Keratinocyte (primary cell): Measurements from ENCODE around the gene ROR2. TPM values are rescaled to one million over a fixed set of nuclear protein-coding genes. Genes with fewer than 3 reads are reported as not detected.

Experiments
- DNase-seq: peaks from one replicate; pipeline ENCODE4 v3.0.0-alpha.2; 2011; ENCODE audit warnings: low read depth, missing footprints, low spot score
- FAIRE-seq: peaks from 2 replicates; lab custom pipeline; 2011; peaks lifted over from hg19 to GRCh38; lab: Jason Lieb, UNC
- H2AFZ ChIP-seq: 2 replicates; pipeline ENCODE4 v1.6.0; 2012; ENCODE audit warnings: low read length, control low read depth, inconsistent platforms; ENCODE audit not compliant: control insufficient read depth
- H3K27ac ChIP-seq: 2 replicates; pipeline ENCODE4 v1.5.1; 2011; ENCODE audit warnings: low read length; ENCODE audit not compliant: control insufficient read depth, insufficient read depth
- H3K27me3 ChIP-seq: 3 replicates; pipeline ENCODE4 v1.6.0; 2011; ENCODE audit warnings: low read length; ENCODE audit not compliant: control insufficient read depth, insufficient read depth; ENCODE audit errors: extremely low read depth
- H3K36me3 ChIP-seq, 2 experiments: 2 replicates in 1 of 2; 3 replicates in 1 of 2; pipeline ENCODE4 v1.5.1; 2011; ENCODE audit warnings: low read length in 2 of 2, mild to moderate bottlenecking in 1 of 2; ENCODE audit not compliant: control insufficient read depth in 2 of 2, insufficient read depth in 2 of 2; ENCODE audit errors: extremely low read depth in 1 of 2
- H3K4me1 ChIP-seq: 3 replicates; pipeline ENCODE4 v1.5.1; 2011; ENCODE audit warnings: low read length; ENCODE audit not compliant: control insufficient read depth, insufficient read depth; ENCODE audit errors: extremely low read depth
- H3K4me2 ChIP-seq: 3 replicates; pipeline ENCODE4 v1.6.0; 2011; ENCODE audit warnings: low read depth, low read length; ENCODE audit not compliant: control insufficient read depth, insufficient read depth; ENCODE audit errors: extremely low read depth
- H3K4me3 ChIP-seq, 3 experiments: fragments of 200-600 bp in 1 of 3; sonication (generic) in 1 of 3; 2 replicates in 2 of 3; 3 replicates in 1 of 3; pipeline ENCODE4 v1.5.1; 2011 to 2016; ENCODE audit warnings: low read length in 3 of 3, mild to moderate bottlenecking in 3 of 3, control low read depth in 2 of 3, inconsistent platforms in 1 of 3, low read depth in 1 of 3, mixed read lengths in 1 of 3, mixed run types in 1 of 3, moderate library complexity in 1 of 3; ENCODE audit not compliant: control insufficient read depth in 2 of 3, insufficient read depth in 2 of 3; ENCODE audit errors: extremely low read depth in 1 of 3
- H3K79me2 ChIP-seq: 2 replicates; pipeline ENCODE4 v1.6.0; 2012; ENCODE audit warnings: low read length; ENCODE audit not compliant: control insufficient read depth, insufficient read depth
- H3K9ac ChIP-seq: 3 replicates; pipeline ENCODE4 v1.6.0; 2011; ENCODE audit warnings: low read length; ENCODE audit not compliant: control insufficient read depth, insufficient read depth; ENCODE audit errors: extremely low read depth
- H3K9me1 ChIP-seq: 3 replicates; pipeline ENCODE4 v1.6.0; 2011; ENCODE audit warnings: low read length; ENCODE audit not compliant: control insufficient read depth, insufficient read depth; ENCODE audit errors: extremely low read depth
- H3K9me3 ChIP-seq: 2 replicates; pipeline ENCODE4 v1.5.1; 2012; ENCODE audit warnings: low read depth, low read length; ENCODE audit not compliant: control insufficient read depth
- H4K20me1 ChIP-seq: 3 replicates; pipeline ENCODE4 v1.6.0; 2011; ENCODE audit warnings: low read length; ENCODE audit not compliant: control insufficient read depth, insufficient read depth; ENCODE audit errors: extremely low read depth
- CTCF ChIP-seq, 3 experiments: IDR thresholded peaks in 1 of 3; conservative IDR thresholded peaks in 1 of 3; optimal IDR thresholded peaks in 1 of 3; 2 replicates in 2 of 3; 3 replicates in 1 of 3; pipeline versions ENCODE3 to v1.5.1; 2011; ENCODE audit warnings: low read length in 3 of 3, mild to moderate bottlenecking in 3 of 3, moderate library complexity in 2 of 3, control low read depth in 1 of 3, inconsistent platforms in 1 of 3; ENCODE audit not compliant: insufficient read depth in 2 of 3; ENCODE audit errors: extremely low read depth in 1 of 3
- EZH2 ChIP-seq: IDR thresholded peaks from one replicate; pipeline ENCODE4 v1.6.1; 2012; ENCODE audit warnings: inconsistent platforms, mild to moderate bottlenecking, low read length, moderate library complexity
- dilution Hi-C: fragments of 300-500 bp; cut with MboI; formaldehyde crosslinking; loops from one replicate; pipeline ENCODE4 v1.7.0; 2020; ENCODE audit warnings: low sequenced_read_pairs; ENCODE audit not compliant: extremely low pct_ligation_motif_present
- polyA plus RNA-seq, 5 experiments: library from polyadenylated mRNA; depleted of rRNA in 3 of 5; stranded (reverse) in 3 of 5; stranded (forward) in 1 of 5; unstranded in 1 of 5; fragments of >200 nt; gene quantifications; 1 replicate in 1 of 5; 2 replicates in 3 of 5; 3 replicates in 1 of 5; pipeline versions ENCODE4 v1.2.1 to v1.2.3, GENCODE V29; 2011 to 2012; ENCODE audit warnings: missing spikeins in 2 of 5, low read depth in 1 of 5, low replicate concordance in 1 of 5

ROR2 gene
- polyA plus RNA-seq, 1 donor (not counting 4 experiments of a cell fraction or from before 2014, with no cell fraction given): 0.22 TPM

- dilution Hi-C loops: no loop called here
- H3K27ac ChIP-seq: no peak overlapping the region
These were observed 85.0 kb downstream of the ROR2 start for GRCh38 chr9:91865041-91865440.

GRCh38 chr9:91864380-91864779 is 85.6 kb downstream of the ROR2 start:
- Histone ChIP-seq H3K9me1 (no peaks in the 10 kb centered on the region), H3K9me3 (no peaks in the 10 kb centered on the region), H3K36me3 (no peaks in the 10 kb centered on the region), H3K9ac (no peak overlapping the region), H3K79me2 (no peaks in the 10 kb centered on the region), H3K4me3 (no peak overlapping the region), H3K4me1 (no peaks in the 10 kb centered on the region), H2AFZ (no peak overlapping the region), H3K4me2 (no peak overlapping the region), H3K27me3 (peaks cover 6% of the 10 kb centered on the region), H4K20me1 (no peaks in the 10 kb centered on the region), H3K27ac (no peak overlapping the region)
- TF ChIP-seq EZH2 (no peak), CTCF (optimal IDR thresholded peaks at IDR 0.05 in 1 of 3, IDR thresholded peaks at IDR 0.05 in 1 of 3, conservative IDR thresholded peaks at IDR 0.05 in 1 of 3; ENCODE audit: extremely low read depth in 1 of 3, insufficient read depth in 2 of 3, low read length in 3 of 3) (no peak)
- dilution Hi-C loops: no loop called here
- no peak for FAIRE-seq
- no peak for DNase-seq

More at GRCh38 chr9:91865041-91865440, 85.0 kb downstream of the ROR2 start:
- H3K9me1 ChIP-seq: no peaks in the 10 kb centered on the region
- FAIRE-seq (no peak), DNase-seq (no peak)
- no peaks in the 10 kb centered on the region for H3K4me1 ChIP-seq
- H3K4me3 ChIP-seq: no peak overlapping the region
- no peak overlapping the region for H3K9ac ChIP-seq
- no peak overlapping the region for H3K4me2 ChIP-seq
- H3K36me3 ChIP-seq: no peaks in the 10 kb centered on the region
- no peak for TF ChIP-seq EZH2
- no peak for TF ChIP-seq CTCF (optimal IDR thresholded peaks at IDR 0.05 in 1 of 3, IDR thresholded peaks at IDR 0.05 in 1 of 3, conservative IDR thresholded peaks at IDR 0.05 in 1 of 3; ENCODE audit: extremely low read depth in 1 of 3, insufficient read depth in 2 of 3, low read length in 3 of 3)
- H4K20me1 ChIP-seq: no peaks in the 10 kb centered on the region
- no peaks in the 10 kb centered on the region for H3K79me2 ChIP-seq
- peaks cover 6% of the 10 kb centered on the region for H3K27me3 ChIP-seq
- no peak overlapping the region for H2AFZ ChIP-seq
- no peaks in the 10 kb centered on the region for H3K9me3 ChIP-seq
